Suprapubic skin (tissue), 4 donors: ENCODE data around the gene B4GAT1. TPM values are rescaled to one million over a fixed set of nuclear protein-coding genes. Genes with fewer than 3 reads are reported as not detected.
"Not testable (repeated sequence)": the region's sequence is repeated elsewhere in the genome, so short reads cannot be mapped to it uniquely, and the experiment has no call there.

Source experiments
- DNase-seq, 2 donors: peaks; one replicate each; pipeline ENCODE4 v3.0.0-alpha.2; 2019; ENCODE audit warnings: low spot score in 2 of 2
- H3K27ac ChIP-seq: fragments of 200-600 bp; sonication (generic); one replicate; pipeline ENCODE4 v1.5.1; 2019
- H3K27me3 ChIP-seq: fragments of 200-600 bp; sonication (generic); one replicate; pipeline ENCODE4 v1.5.1; 2019
- H3K36me3 ChIP-seq: fragments of 200-600 bp; sonication (generic); one replicate; pipeline ENCODE4 v1.5.1; 2019
- H3K4me1 ChIP-seq: fragments of 200-600 bp; sonication (generic); one replicate; pipeline ENCODE4 v1.5.1; 2019
- H3K4me3 ChIP-seq: fragments of 200-600 bp; sonication (generic); one replicate; pipeline ENCODE4 v1.5.1; 2019; ENCODE audit warnings: mild to moderate bottlenecking
- H3K9me3 ChIP-seq: fragments of 200-600 bp; sonication (generic); one replicate; pipeline ENCODE4 v1.5.1; 2019
- CTCF ChIP-seq, 2 donors: fragments of 200-600 bp in 1 of 2; fragments of 450-650 bp in 1 of 2; sonication (generic) in 1 of 2; IDR thresholded peaks; one replicate each; pipeline ENCODE4 v1.5.1; 2016 to 2019; ENCODE audit warnings: antibody characterized with exemption in 2 of 2, mild to moderate bottlenecking in 1 of 2, moderate library complexity in 1 of 2
- EP300 ChIP-seq: sonication (generic); formaldehyde crosslinking; IDR thresholded peaks from one replicate; pipeline ENCODE4 v1.6.1; 2017; ENCODE audit warnings: antibody characterized with exemption
- POLR2A ChIP-seq, 2 donors: fragments of 450-650 bp; IDR thresholded peaks; one replicate each; pipeline ENCODE4 v1.6.1; 2017; ENCODE audit warnings: antibody characterized with exemption in 2 of 2, mild to moderate bottlenecking in 2 of 2, moderate library complexity in 2 of 2
- POLR2AphosphoS5 ChIP-seq, 3 donors: sonication (generic); formaldehyde crosslinking; IDR thresholded peaks; one replicate each; pipeline ENCODE4 v1.6.1; 2017; ENCODE audit warnings: antibody characterized with exemption in 3 of 3
- whole genome bisulfite sequencing: methylation state at CpG from one replicate; pipeline ENCODE4 v1.1.5; 2018; 5-methylcytosine and 5-hydroxymethylcytosine counted together
- total RNA-seq, 4 donors: library from RNA; depleted of rRNA; stranded (reverse); fragments of >200 nt; gene quantifications; one replicate each; pipeline ENCODE4 v1.1.0, GENCODE V29; 2016

The B4GAT1 gene
- total RNA-seq, 4 donors from 2014 or later: 14.4 to 31.9 (median 20.6) TPM

DNA sequence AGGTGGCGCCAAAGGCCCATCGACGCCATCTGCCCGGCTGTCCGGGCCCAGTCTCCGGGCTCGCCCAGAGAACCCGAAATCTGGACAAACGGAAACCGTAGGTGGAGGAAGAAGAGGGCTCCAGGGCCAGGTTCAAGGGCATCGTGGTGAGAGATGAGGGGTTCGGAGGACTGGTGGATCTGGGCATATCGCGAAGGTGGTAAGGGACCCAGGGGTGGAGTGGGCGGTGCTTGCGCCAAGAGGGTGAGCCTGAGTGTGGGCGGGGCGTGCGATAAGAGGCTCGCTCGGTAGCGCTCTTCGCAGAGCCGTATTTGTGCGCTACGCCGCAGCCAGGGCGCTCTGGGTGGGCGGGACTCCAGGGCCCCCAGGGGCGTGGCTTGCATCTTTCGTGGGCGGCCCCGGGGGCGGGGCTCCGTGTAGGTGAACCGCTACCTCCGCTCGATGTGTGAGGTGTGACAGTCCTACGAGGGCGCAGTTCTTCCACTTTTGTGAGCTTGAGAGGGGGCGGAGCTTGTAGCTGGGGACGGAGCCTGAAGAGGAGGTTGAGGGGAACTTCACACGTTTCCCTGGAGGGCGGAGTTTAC is 35.4 kb downstream of the B4GAT1 start:
- Histone ChIP-seq H3K27me3 (no peaks in the 10 kb centered on the region), H3K27ac (peak overlapping the region; percentile 78), H3K36me3 (no peaks in the 10 kb centered on the region), H3K4me1 (peaks cover 32% of the 10 kb centered on the region), H3K4me3 (peak overlapping the region; percentile 53), H3K9me3 (no peaks in the 10 kb centered on the region)
- peak; percentile 94 to 95 for DNase-seq
- TF ChIP-seq POLR2AphosphoS5 (IDR thresholded peaks at IDR 0.05) (peak in 2 of 3 donors; percentile 5 to 43), POLR2A (IDR thresholded peaks at IDR 0.05) (no peak)
- under 1% methylated on average over 36 of the region's 44 CpGs for WGBS

- Histone ChIP-seq H3K4me1 (peaks cover 27% of the 10 kb centered on the region), H3K36me3 (no peaks in the 10 kb centered on the region), H3K27ac (peak overlapping the region; percentile 78), H3K9me3 (no peaks in the 10 kb centered on the region), H3K4me3 (peak overlapping the region; percentile 53), H3K27me3 (no peaks in the 10 kb centered on the region)
- DNase-seq: no peak
- no peak for TF ChIP-seq EP300
- TF ChIP-seq POLR2A (IDR thresholded peaks at IDR 0.05): no peak
- peak; percentile 89 to 96 for TF ChIP-seq CTCF (IDR thresholded peaks at IDR 0.05)
- 17% methylated on average over 16 of the region's 26 CpGs for WGBS
Observed at GRCh38 chr11:66311470-66311964, 35.9 kb downstream of the B4GAT1 start.

GRCh38 chr11:66310803-66311440 is 36.5 kb downstream of the B4GAT1 start:
- not testable (repeated sequence) for H3K9me3 ChIP-seq, H3K27me3 ChIP-seq, H3K27ac ChIP-seq, H3K4me3 ChIP-seq, DNase-seq, H3K36me3 ChIP-seq
- H3K4me1 ChIP-seq: peaks cover 21% of the 10 kb centered on the region
- WGBS: 83% methylated on average over 18 of the region's 18 CpGs

- no peaks in the 10 kb centered on the region for H3K27me3 ChIP-seq
- no peak overlapping the region for H3K27ac ChIP-seq
- no peak for TF ChIP-seq EP300
- TF ChIP-seq POLR2AphosphoS5 (IDR thresholded peaks at IDR 0.05): no peak
- TF ChIP-seq CTCF (IDR thresholded peaks at IDR 0.05): no peak
- TF ChIP-seq POLR2A (IDR thresholded peaks at IDR 0.05): no peak
- no peak overlapping the region for H3K4me3 ChIP-seq
- no peaks in the 10 kb centered on the region for H3K36me3 ChIP-seq
- peaks cover 20% of the 10 kb centered on the region for H3K4me1 ChIP-seq
- H3K9me3 ChIP-seq: no peaks in the 10 kb centered on the region
- no peak for DNase-seq
- 80% methylated on average over 8 of the region's 8 CpGs for WGBS
Observed at GRCh38 chr11:66310324-66310723, 37.1 kb downstream of the B4GAT1 start.

GRCh38 chr11:66309475-66309874 is 38.0 kb downstream of the B4GAT1 start:
- Histone ChIP-seq H3K9me3 (no peaks in the 10 kb centered on the region), H3K27ac (no peak overlapping the region), H3K27me3 (no peaks in the 10 kb centered on the region), H3K36me3 (no peaks in the 10 kb centered on the region), H3K4me3 (no peak overlapping the region), H3K4me1 (peaks cover 20% of the 10 kb centered on the region)
- no peak for DNase-seq
- WGBS: 55% methylated on average over 3 of the region's 3 CpGs
- TF ChIP-seq POLR2A (IDR thresholded peaks at IDR 0.05) (no peak), CTCF (IDR thresholded peaks at IDR 0.05) (no peak), EP300 (no peak), POLR2AphosphoS5 (IDR thresholded peaks at IDR 0.05) (no peak)

GRCh38 chr11:66302656-66303055 is 44.8 kb downstream of the B4GAT1 start:
- 85% methylated on average over 12 of the region's 12 CpGs for WGBS
- H3K4me3 ChIP-seq: no peak overlapping the region
- H3K27me3 ChIP-seq: no peaks in the 10 kb centered on the region
- no peaks in the 10 kb centered on the region for H3K9me3 ChIP-seq
- H3K27ac ChIP-seq: no peak overlapping the region
- no peak for TF ChIP-seq POLR2A (IDR thresholded peaks at IDR 0.05)
- TF ChIP-seq CTCF (IDR thresholded peaks at IDR 0.05): no peak
- TF ChIP-seq EP300: no peak
- TF ChIP-seq POLR2AphosphoS5 (IDR thresholded peaks at IDR 0.05): no peak
- no peaks in the 10 kb centered on the region for H3K4me1 ChIP-seq
- DNase-seq: no peak
- no peaks in the 10 kb centered on the region for H3K36me3 ChIP-seq
